ENCODE results near the gene ERC1.
"Not testable (repeated sequence)": the region's sequence is repeated elsewhere in the genome, so short reads cannot be mapped to it uniquely, and the experiment has no call there.

ERC1 gene

GRCh38 chr12:1329784-1330476 is 338.9 kb downstream of the ERC1 start:
- Histone ChIP-seq H3K9me3 (replicated peaks; ENCODE audit: insufficient read depth, low read length) (no peaks in the 10 kb centered on the region), H3K9ac (ENCODE audit: low read length) (no peak overlapping the region), H3K27ac (ENCODE audit: low read length) (no peak overlapping the region), H3K27me3 (replicated peaks; ENCODE audit: insufficient read depth, low read length) (no peaks in the 10 kb centered on the region), H3K79me2 (ENCODE audit: low read length) (no peaks in the 10 kb centered on the region), H3K36me3 (replicated peaks; ENCODE audit: insufficient read depth, low read length) (no peaks in the 10 kb centered on the region), H2AFZ (ENCODE audit: low read length) (no peak overlapping the region), H3K4me3 (ENCODE audit: low read length) (no peak overlapping the region), H4K20me1 (ENCODE audit: insufficient read depth, low read length) (no peaks in the 10 kb centered on the region), H3K4me1 (ENCODE audit: low read length) (no peaks in the 10 kb centered on the region), H3F3A (ENCODE audit: insufficient read depth, low read length) (no peaks in the 10 kb centered on the region), H3K4me2 (ENCODE audit: low read depth, low read length) (no peak overlapping the region), H3K9me2 (replicated peaks; ENCODE audit: insufficient read depth, low read length) (no peaks in the 10 kb centered on the region)
- no peak for DNase-seq
- no peak for TF ChIP-seq EZH2phosphoT487 (IDR thresholded peaks at IDR 0.05; ENCODE audit: low read length)

- no peak overlapping the region for H3K4me3 ChIP-seq (ENCODE audit: low read length)
- TF ChIP-seq EZH2phosphoT487 (IDR thresholded peaks at IDR 0.05; ENCODE audit: low read length), result no peak
- TF ChIP-seq, protein P1, sequence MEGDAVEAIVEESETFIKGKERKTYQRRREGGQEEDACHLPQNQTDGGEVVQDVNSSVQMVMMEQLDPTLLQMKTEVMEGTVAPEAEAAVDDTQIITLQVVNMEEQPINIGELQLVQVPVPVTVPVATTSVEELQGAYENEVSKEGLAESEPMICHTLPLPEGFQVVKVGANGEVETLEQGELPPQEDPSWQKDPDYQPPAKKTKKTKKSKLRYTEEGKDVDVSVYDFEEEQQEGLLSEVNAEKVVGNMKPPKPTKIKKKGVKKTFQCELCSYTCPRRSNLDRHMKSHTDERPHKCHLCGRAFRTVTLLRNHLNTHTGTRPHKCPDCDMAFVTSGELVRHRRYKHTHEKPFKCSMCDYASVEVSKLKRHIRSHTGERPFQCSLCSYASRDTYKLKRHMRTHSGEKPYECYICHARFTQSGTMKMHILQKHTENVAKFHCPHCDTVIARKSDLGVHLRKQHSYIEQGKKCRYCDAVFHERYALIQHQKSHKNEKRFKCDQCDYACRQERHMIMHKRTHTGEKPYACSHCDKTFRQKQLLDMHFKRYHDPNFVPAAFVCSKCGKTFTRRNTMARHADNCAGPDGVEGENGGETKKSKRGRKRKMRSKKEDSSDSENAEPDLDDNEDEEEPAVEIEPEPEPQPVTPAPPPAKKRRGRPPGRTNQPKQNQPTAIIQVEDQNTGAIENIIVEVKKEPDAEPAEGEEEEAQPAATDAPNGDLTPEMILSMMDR (IDR thresholded peaks at IDR 0.05; ENCODE audit: low read length), result no peak
- no peak for TF ChIP-seq EZH2 (optimal IDR thresholded peaks at IDR 0.05; ENCODE audit: low read depth, low read length)
- no peak overlapping the region for H3K27ac ChIP-seq (ENCODE audit: low read length)
- H3K27me3 ChIP-seq (replicated peaks; ENCODE audit: insufficient read depth, low read length), result no peaks in the 10 kb centered on the region
- H3K9ac ChIP-seq (ENCODE audit: low read length), result no peak overlapping the region
- H3K4me1 ChIP-seq (ENCODE audit: low read length), result no peaks in the 10 kb centered on the region
- no peak overlapping the region for H2AFZ ChIP-seq (ENCODE audit: low read length)
- H3K79me2 ChIP-seq (ENCODE audit: low read length), result 0 out of 2 replicates have a peak, but pooled peaks cover under 1% of the 10 kb centered on the region
- no peaks in the 10 kb centered on the region for H3F3A ChIP-seq (ENCODE audit: insufficient read depth, low read length)
- no peaks in the 10 kb centered on the region for H4K20me1 ChIP-seq (ENCODE audit: insufficient read depth, low read length)
- H3K9me3 ChIP-seq (replicated peaks; ENCODE audit: insufficient read depth, low read length), result no peaks in the 10 kb centered on the region
- H3K9me2 ChIP-seq (replicated peaks; ENCODE audit: insufficient read depth, low read length), result no peaks in the 10 kb centered on the region
- H3K36me3 ChIP-seq (replicated peaks; ENCODE audit: insufficient read depth, low read length), result no peaks in the 10 kb centered on the region
- no peak for DNase-seq
- H3K4me2 ChIP-seq (ENCODE audit: low read depth, low read length), result no peak overlapping the region
Observed at GRCh38 chr12:1330477-1330827, 339.4 kb downstream of the ERC1 start.

DNA sequence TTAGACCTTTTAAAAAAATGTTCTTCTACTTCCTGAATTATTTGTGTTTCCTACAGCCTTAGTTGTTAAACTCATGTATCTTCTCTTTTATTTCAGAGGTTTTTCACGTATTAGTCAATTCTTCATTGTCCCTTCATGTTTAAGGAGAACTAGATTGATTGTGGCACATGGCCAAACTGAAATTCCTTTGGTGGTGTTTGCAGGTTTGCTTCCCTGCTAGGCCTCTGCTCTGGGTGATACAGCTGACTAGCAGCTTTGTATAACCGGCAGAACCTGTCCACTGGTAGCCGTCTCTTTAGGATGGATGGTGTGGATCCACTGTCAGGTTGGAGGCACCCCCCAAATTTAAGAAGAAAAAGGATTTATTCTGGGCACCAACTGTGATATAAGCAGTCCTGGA is 341.3 kb downstream of the ERC1 start:
- Histone ChIP-seq H3K27me3 (replicated peaks; ENCODE audit: insufficient read depth, low read length) (no peaks in the 10 kb centered on the region), H3F3A (ENCODE audit: insufficient read depth, low read length) (no peaks in the 10 kb centered on the region), H3K4me2 (ENCODE audit: low read depth, low read length) (no peak overlapping the region), H3K9me3 (replicated peaks; ENCODE audit: insufficient read depth, low read length) (no peaks in the 10 kb centered on the region), H3K79me2 (ENCODE audit: low read length) (0 out of 2 replicates have a peak, but pooled peaks cover 5% of the 10 kb centered on the region), H3K4me3 (ENCODE audit: low read length) (no peak overlapping the region), H3K9me2 (replicated peaks; ENCODE audit: insufficient read depth, low read length) (no peaks in the 10 kb centered on the region), H2AFZ (ENCODE audit: low read length) (no peak overlapping the region), H3K27ac (ENCODE audit: low read length) (no peak overlapping the region), H3K4me1 (ENCODE audit: low read length) (no peaks in the 10 kb centered on the region), H3K36me3 (replicated peaks; ENCODE audit: insufficient read depth, low read length) (no peaks in the 10 kb centered on the region), H3K9ac (ENCODE audit: low read length) (no peak overlapping the region), H4K20me1 (ENCODE audit: insufficient read depth, low read length) (no peaks in the 10 kb centered on the region)
- no peak for DNase-seq
- TF ChIP-seq, protein P1 (IDR thresholded peaks at IDR 0.05; ENCODE audit: low read length), result no peak
- TF ChIP-seq EZH2phosphoT487 (IDR thresholded peaks at IDR 0.05; ENCODE audit: low read length) (no peak), EZH2 (optimal IDR thresholded peaks at IDR 0.05; ENCODE audit: low read depth, low read length) (no peak)

DNA sequence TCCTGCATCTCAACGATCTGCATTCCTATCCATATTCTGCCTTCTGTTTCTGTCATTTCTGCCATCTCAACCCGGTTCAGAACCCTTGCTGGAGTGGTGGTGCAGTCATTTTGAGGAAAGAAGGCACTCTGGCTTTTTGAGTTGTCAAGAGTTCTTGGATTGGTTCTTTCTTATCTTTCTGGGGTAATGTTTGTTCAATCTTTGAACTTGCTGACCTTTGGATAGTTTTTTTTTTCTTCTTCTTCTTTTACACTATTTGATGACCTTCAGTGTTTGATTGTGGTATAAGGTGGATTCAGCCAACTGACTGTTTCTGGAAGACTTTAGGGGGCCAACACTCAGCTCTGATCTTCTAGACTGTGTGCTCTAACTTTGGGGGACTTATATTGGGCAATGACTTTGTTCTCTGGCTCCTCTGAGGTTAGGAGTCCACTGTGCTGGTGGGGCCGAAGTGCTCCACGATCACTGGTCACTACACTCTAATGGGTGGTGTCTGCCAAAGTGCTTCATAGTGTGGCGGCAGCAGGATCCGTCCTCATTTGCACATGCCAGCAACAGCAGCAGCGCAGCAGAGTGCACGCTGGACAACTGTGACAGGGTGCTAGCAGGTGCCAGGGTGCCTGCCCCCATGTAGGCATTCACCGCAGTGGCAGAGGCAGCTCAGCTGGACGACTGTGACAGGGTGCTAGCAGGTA is 347.6 kb downstream of the ERC1 start:
- H3K9me2 ChIP-seq (replicated peaks; ENCODE audit: insufficient read depth, low read length), result no peaks in the 10 kb centered on the region
- H3F3A ChIP-seq (ENCODE audit: insufficient read depth, low read length), result no peaks in the 10 kb centered on the region
- no peak overlapping the region for H3K27ac ChIP-seq (ENCODE audit: low read length)
- H3K27me3 ChIP-seq (replicated peaks; ENCODE audit: insufficient read depth, low read length), result no peaks in the 10 kb centered on the region
- H4K20me1 ChIP-seq (ENCODE audit: insufficient read depth, low read length), result no peaks in the 10 kb centered on the region
- H3K79me2 ChIP-seq (ENCODE audit: low read length), result peaks cover 5% of the 10 kb centered on the region; the same call in 1 of the 2 replicates
- H3K4me3 ChIP-seq (ENCODE audit: low read length), result no peak overlapping the region
- no peaks in the 10 kb centered on the region for H3K36me3 ChIP-seq (replicated peaks; ENCODE audit: insufficient read depth, low read length)
- H3K4me1 ChIP-seq (ENCODE audit: low read length), result no peaks in the 10 kb centered on the region
- no peak for DNase-seq
- no peaks in the 10 kb centered on the region for H3K9me3 ChIP-seq (replicated peaks; ENCODE audit: insufficient read depth, low read length)
- TF ChIP-seq, protein P1 (IDR thresholded peaks at IDR 0.05; ENCODE audit: low read length), result no peak
- H3K9ac ChIP-seq (ENCODE audit: low read length), result no peak overlapping the region
- H2AFZ ChIP-seq (ENCODE audit: low read length), result no peak overlapping the region
- H3K4me2 ChIP-seq (ENCODE audit: low read depth, low read length), result no peak overlapping the region

- not testable (repeated sequence) for H3K27ac ChIP-seq (ENCODE audit: low read length); H3K79me2 ChIP-seq (ENCODE audit: low read length); H2AFZ ChIP-seq (ENCODE audit: low read length); H3K27me3 ChIP-seq (replicated peaks; ENCODE audit: insufficient read depth, low read length); H3K9ac ChIP-seq (ENCODE audit: low read length); H3K9me3 ChIP-seq (replicated peaks; ENCODE audit: insufficient read depth, low read length); H3K9me2 ChIP-seq (replicated peaks; ENCODE audit: insufficient read depth, low read length); H3F3A ChIP-seq (ENCODE audit: insufficient read depth, low read length); H3K4me2 ChIP-seq (ENCODE audit: low read depth, low read length); H3K36me3 ChIP-seq (replicated peaks; ENCODE audit: insufficient read depth, low read length); H3K4me3 ChIP-seq (ENCODE audit: low read length); H3K4me1 ChIP-seq (ENCODE audit: low read length); DNase-seq; H4K20me1 ChIP-seq (ENCODE audit: insufficient read depth, low read length)
Observed at GRCh38 chr12:1339178-1339541, 348.1 kb downstream of the ERC1 start.

Measured in MM.1S (cell line).